GM19328 (cell line): ENCODE data around the gene ACAD9.
"Not testable (repeated sequence)": the region's sequence is repeated elsewhere in the genome, so short reads cannot be mapped to it uniquely, and the experiment has no call there.

Experiments used
- ATAC-seq: cut with Tn5 transposase; IDR thresholded peaks from one replicate; pipeline ENCODE4 v1.9.1; 2021; ENCODE audit warnings: mild to moderate bottlenecking, moderate library complexity; ENCODE audit not compliant: unreplicated experiment

Gene ACAD9

DNA sequence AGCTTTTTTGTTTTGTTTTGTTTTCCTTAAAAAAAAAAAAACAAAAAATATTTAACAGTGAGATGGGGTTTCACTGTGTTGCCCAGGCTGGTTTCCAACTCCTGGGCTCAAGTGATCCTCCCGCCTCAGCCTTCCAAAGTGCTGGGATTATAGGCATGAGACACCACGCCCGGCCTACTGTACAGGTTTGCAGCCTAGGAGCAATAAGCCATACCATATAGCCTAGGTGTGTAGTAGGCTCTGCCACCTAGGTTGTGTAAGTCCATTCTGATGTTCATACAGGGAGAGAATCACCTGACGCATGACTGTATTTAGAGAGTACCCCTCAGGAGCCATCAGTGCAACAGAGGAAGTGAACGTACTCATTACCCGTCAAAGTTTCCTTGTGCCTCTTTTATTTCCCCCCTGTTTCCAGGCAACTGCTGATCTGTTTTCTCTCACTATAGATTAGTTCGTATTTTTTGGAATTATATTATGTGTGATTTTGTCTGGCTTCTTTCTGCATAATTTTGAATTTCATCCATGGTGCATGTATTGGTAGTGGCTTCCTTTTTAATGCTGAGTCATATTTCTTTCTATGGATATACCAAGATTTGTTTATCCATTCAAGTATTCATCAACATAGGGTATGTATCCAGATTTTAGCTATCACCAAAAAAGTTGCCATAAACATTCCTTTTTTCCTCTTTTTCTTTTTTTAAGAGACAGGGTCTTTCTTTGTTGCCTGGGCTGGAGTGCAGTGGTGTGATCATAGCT, 9.9 kb downstream of the ACAD9 start:
- ATAC-seq = no peak

DNA sequence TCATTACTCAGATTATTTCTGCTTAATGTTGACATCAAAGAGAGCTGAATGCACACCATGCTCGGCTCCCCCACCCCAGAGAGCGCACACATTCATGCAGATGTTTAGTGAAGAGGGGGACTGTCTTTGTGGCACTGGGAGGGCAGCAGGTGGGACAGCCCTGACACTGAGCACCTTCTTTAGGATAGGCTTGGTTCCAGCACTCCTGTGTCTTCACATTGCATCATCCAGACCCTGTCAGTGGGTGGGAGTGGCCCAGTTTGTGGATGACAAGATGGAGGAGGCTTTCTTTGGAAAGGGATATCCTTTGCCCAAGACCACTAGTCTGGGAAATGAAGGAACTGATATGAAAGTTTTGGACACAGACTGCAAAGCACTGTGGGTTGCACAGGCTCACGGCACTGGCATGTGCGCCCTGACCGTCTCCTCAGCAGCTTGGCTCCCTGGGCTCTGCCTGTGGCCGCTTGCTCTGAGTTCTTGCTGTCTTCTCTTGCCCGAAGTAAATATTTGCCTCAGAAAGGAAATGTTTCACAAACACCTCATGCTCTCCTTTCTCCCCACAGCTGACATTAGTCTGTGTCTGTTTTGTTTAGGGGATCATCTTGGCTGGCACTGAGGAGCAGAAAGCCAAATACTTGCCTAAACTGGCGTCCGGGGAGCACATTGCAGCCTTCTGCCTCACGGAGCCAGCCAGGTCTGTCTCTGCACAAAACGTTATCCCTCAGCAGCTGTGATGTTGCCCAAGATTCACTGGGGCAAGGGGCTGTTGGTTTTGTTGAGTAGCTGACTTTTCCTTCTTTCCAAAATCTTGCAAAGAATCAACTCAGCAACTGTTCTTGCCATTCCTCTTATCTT, 16.6 kb downstream of the ACAD9 start:
- no peak for ATAC-seq

DNA sequence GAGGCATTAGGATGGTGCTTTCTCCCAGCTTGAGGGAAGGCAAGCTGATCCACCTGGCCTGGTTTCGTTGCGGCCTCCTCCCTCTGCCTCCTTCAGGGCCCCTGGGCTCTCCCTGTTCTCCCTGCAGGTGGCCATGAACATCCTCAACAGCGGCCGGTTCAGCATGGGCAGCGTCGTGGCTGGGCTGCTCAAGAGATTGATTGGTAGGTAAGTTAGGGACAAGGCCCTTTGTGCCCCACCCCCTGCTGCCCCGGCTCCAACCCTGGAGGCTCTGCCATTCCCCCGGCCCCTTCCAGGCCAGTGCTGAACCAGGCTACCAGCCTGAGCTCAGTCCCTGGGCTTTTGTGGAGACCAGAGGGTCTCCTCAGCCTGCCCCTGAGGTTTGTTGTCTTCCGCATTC, 23.0 kb downstream of the ACAD9 start:
- no peak for ATAC-seq

DNA sequence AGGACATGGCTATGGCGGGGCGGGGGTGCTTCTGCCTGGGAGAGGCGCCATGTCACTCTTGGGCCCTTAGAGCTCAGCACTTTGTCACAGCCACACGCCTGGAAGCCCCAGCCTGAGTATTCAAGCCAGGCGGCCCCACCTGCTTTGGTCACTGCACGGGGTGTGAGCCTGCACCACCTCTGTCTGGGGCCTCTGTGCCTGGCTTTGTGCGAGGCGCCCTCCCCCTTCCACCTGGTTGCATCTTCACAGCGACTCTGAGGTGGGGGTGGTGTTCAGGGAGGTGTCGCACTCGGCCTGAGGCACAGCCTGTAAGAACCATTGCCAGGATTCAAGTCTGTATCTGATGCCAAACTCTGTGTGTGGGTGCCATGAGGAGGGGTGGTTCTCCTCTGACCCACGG, 24.1 kb downstream of the ACAD9 start:
- no peak for ATAC-seq

DNA sequence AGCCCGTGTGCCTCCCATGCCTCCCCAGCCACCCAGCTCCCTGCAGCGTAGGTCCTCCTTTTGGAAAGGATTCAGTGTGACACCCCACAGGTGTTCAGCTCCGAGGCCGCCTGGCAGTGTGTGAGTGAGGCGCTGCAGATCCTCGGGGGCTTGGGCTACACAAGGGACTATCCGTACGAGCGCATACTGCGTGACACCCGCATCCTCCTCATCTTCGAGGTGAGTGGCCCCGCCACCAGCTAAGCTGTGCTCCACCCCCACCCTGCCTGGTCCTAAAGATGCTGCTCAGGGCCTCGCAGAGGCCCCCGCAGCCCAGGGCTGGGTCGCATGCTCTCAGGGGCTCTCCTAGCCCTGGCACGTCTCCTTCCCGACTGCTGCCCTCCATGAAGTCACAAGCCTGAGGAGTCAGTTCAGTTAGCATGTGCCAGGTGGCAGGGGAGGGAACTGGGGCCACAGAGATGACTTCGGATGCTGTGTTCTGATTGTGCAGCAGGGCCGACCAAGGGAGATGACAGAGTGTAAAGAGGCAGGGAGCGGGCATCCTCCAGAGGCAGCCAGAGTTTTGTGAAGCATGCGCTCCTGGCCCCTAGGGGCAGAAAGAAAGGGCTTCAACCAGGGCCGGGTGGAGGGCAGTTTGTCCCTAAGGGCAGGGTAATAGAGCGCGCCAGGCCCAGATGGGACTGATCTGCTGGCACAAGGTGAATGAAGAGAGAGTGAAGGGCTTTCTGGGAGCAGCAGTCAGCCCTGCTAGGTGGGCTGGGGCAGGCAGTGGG, 26.8 kb downstream of the ACAD9 start:
- no peak for ATAC-seq

DNA sequence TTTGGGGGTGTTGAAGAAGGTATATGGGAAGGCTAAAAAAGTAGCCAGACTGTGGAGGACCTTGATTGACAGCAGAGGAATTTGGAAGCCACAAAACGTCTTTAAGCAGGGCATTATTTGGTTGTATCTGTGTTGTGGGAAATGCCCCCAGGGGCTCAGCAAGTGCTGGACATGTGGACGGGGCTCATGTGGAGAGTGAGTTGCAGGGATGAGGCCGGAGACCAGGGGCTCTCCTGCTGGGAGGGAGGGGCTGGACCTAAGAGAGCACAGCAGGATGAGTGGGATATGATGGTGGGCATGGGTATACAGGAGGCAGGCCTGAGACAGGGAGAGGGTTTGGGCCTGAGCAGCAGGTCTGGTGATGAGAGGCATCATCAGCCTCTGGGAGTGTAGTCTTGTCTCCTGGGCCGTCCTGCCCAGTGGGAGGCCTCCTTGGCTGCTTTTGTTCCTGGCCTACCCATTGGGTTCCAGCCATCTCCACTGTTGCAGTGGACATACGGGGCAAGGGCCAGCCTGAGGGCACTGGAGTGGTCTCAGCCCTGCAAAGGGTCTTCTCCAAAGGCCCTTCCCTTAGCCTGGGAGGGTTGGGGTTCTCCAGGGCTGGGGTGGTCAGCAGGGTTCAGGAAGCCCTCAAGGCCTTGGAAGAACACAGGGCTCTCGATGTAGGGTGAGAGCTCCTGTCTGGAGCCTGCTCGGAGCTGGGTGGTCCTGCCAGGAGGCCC, 27.5 kb downstream of the ACAD9 start:
- ATAC-seq = no peak

DNA sequence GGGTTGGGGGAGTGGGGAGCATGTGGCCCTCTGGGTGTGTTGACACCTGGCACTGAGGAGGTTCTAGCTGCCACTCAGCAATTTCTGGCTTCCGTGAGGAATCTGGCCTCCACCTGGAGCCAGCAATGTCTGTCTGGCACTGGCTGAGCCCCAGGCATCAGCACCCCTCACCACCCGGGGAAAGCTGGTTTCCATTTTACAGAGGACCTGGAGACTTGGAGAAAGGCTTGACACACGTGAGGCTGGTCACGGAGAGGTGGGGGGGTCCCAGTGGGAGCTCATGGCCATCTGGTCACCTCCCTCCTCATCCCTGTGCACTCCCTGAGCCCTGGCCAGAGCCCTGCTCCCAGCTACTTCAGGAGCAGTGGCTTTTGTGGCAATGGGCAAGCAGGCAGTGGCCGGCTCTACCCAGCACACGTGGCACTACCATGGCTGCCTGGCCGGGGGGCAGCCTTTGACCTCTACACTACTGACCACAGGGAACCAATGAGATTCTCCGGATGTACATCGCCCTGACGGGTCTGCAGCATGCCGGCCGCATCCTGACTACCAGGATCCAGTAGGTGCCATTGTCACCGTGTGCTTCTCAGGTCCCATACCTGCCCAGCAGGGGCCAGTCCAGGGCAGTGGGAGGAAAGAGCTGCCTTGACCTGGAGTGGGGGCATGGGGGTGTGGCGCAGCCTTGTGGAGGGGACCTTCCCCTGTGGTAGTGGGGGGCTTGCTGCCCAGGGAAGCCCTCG, 28.5 kb downstream of the ACAD9 start:
- no peak for ATAC-seq

DNA sequence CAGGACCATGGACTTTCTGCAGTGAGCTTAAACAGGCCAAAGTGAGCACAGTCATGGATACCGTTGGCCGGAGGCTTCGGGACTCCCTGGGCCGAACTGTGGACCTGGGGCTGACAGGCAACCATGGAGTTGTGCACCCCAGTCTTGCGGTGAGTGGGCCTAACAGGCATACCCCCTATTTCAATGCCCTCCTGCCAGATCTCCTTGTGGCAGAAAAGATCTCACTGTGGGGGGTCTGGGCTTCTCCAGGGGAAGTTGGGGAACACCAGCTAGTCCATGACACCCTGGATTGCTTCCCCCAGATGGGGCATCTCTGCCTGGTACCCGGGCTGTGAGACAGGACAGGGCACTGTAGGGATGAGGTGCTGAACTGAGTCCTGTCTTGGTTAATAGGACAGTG, 29.5 kb downstream of the ACAD9 start:
- no peak for ATAC-seq

DNA sequence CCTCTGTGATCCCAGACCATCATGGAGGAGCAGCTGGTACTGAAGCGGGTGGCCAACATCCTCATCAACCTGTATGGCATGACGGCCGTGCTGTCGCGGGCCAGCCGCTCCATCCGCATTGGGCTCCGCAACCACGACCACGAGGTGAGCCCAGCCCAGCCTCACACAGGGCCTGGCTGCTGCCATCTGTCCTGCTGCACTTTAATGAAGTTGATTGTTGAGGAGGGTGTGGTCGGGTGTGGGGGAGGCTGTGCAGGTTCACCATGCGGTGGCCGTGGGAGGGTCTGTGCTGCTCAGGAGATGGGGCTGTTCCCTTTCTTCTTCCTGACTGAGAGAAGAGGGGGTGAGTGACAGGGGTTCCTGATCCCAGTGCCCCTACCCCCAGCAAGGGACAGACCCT, 30.6 kb downstream of the ACAD9 start:
- ATAC-seq = no peak

DNA sequence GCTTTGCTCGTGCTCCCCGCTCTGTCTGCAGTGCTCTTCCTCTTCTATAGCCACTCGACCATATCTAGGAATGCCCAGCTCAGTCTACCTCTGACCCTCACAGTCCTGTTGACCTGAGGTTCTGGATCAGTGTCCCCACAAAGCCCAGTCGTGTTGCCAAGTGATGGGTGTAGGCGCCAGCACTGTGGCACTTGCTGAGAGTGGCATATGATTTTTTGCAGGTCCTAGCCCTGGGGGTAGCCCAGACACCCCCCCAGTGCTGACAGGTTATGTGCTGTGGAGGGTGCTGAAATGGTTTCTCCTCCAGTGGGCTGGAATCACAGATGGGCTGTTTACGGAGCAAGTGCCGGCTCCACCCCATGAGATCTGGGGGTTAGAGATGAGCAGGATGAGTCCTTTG, 32.5 kb downstream of the ACAD9 start:
- ATAC-seq = no peak

DNA sequence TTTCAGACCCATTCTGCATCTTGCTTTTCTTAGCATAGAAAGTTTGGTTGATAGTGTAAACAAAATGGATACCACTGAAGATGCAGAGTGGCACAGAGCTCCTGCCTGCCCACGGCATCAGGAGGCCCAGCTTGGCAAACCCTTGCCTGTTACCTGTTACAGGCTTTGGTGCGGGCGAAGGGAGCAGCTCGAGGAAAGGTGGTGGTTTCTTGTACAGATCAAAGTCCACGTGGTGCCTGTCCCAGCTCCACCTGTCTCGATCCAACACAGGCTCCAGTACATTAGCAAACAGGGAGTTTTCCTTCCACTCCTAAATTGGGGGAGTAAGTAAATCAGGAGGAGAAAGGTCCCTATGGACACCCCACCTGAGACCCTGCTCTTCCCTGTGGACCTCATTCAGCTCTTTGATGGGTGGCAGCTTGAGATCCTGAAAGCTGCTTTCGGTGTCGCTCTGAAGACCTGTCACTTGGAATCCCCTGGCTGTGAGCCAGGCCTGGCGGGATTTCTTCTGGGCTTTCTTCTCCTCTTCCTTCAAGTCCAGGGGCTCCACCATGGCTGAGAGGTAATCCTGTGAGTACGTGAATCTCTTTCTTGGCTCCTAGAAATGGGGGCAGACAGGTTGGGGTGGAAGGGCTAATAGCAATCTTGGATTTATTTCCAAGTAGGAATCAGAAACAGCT, 35.7 kb downstream of the ACAD9 start:
- ATAC-seq = no peak

DNA sequence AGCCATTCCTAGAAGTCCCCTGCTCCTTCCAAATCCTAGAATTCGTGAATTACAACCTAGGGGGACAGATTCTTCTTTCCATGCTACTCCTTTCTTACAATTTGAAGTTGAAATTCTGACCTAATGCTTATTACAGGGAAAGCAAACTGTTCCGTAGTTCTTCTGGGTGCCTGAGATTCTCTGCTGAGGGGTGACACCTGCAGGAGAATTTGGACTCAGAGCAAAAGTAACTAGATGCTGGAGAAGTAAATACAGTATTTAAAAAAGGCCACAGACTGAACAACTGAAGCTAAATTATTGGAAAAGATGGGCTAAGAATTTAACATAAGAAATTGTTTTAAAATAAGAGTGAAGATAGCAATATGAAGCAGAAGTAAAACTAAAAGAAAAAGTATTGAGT, 37.9 kb downstream of the ACAD9 start:
- no peak for ATAC-seq

DNA sequence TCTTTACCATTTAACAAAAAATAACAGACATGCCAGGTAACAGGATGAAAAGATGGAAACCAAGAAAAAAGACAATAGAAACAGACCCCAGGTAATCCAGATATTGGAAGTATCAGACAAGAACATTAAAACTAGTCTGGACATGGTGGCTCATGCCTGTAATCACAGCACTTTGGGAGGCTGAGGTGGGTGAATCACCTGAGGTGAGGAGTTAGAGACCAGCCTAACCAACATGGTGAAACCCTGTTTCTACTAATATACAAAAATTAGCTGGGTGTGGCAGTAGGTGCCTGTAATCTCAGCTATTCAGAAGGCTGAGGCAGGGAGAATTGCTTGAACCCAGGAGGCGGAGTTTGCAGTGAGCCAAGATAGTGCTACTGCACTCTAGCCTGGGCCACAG, 40.6 kb downstream of the ACAD9 start:
- ATAC-seq = no peak

DNA sequence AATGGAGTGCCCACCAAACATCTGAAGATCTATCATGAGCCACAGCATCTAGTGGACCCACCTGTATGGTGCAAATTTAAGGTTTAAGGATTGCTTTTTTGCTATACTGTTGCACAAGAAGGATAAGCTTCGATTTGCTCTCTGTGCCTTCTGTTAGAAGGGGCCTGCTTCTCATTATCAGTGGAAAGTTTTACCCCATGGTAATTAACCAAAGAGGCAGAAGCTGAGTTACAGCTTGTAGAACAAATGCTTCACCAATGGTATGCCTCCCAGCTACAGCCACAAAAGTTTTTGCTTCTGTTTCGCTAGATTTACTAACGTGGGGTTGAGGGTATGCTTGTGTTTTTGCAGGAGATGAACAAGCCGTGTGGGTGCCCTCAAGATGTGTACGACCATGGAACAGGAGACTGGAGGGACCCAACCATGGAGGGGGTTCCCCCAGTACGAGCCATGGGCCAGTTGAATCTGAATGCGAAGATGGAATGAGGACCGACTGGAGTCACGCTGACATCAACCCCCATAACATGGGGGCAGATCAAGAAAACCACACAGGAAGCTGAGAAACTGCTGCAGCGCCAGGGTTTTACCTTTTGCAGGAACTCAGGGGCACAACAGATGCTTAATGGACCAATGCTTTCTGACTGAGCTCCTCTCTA, 43.5 kb downstream of the ACAD9 start:
- no peak for ATAC-seq

DNA sequence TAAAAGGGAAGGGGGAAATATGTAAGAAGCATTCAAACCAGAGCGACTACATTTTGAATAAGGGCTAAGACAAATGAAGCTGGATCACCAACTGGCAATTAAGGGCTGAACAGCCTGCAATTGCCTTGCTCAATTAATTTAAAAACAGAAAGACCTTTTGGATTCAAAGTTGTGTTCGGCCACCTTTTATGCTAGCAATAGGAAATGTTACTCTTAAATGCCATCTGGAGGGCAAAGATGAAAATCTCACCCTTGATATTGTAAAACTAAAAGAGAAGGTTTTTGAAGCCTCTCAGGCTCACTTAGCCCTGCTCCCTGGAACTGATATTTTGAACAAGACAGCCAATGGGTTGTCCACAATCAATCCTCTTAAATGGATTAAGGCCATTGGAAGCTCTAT, 44.2 kb downstream of the ACAD9 start:
- ATAC-seq = no peak

DNA sequence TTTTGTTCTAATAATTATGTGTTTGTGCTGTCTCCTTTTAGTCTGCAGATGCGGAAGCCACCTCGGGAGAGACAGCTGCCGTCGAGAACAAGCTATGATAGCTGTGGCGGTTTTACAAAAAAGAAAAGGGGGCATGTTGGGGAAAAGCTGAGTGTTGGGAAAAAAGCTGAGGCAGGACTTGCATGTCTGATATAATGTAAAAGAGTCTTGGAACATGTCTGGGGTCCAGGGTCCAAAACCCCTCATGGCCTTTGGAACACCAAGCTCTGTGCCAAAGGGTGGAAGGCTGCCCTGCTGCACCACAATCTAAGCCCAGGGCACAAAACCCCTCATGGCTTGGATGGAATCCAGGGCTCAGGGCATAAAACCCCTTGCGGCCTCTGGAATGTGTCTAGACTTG, 44.6 kb downstream of the ACAD9 start:
- ATAC-seq = not testable (repeated sequence)

DNA sequence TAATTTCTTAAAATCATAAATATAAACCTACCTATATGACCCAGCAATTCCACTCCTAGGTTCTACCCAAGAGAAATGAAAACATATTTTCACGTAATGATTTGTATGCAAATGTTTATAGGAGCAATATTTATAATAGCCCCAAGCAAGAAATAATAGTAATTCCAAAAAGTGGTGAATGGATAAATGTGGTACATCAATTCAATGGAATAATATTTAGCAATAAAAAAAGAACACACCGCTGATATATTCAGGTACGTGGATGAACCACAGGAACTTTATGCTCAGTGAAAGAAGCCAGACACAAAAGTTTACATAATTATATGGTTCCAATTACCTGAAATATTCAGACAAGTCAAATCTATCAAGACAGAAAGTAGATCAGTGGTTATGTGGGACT, 49.9 kb downstream of the ACAD9 start:
- no peak for ATAC-seq

DNA sequence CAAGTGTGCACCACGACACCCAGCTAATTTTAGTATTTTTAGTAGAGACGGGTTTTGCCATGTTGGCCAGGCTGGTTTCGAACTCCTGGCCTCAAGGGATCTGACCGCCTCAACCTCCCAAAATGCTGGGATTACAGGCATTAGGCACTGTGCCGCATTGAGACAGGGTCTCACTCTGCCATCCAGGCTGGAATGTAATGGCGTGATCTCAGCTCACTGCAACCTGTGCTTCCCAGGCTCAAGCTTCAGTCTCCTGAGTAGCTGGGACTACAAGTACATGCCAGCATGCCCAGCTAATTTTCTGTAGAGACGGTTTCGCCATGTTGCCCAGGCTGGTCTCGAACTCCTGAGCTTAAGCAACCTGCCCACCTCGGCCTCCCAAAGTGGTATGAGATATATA, 51.6 kb downstream of the ACAD9 start:
- no peak for ATAC-seq

DNA sequence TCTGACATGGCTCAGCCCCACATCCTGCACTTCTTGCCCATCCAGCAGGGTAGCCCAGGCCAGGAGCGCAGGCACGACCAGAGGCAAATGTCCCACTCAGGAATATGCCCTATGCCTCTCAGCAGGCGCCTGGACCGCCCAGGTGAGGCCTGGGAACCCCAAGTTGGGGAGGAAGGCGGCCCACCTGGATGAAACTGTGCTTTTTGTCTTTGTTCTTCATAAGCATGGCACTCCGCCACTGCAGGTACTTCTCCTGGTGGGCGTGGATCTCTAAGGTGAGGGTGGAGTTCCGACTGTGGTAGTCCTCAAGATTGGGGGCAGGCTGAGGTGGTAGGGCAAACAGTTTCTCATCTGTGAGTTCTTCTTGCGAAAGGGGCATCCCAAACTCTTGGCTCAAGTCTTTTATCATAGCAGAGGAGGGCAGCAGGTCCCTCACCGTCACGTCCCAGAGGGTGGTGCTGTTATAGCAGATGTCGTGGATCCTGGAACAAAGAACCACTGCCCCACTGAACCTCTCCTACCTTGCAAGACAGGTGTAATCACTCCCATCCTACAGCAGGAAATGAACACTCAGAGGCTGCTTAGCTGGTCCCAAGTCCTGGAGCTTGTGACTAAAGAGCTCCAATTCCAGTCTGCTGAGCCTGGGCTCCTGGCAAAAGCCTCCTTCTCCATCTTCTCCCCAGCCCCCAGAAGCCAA, 53.2 kb downstream of the ACAD9 start:
- ATAC-seq = no peak
